ENCODE measurements around the gene MORF4L1.
"Not testable (repeated sequence)": the region's sequence is repeated elsewhere in the genome, so short reads cannot be mapped to it uniquely, and the experiment has no call there.

Gene MORF4L1, protein sequence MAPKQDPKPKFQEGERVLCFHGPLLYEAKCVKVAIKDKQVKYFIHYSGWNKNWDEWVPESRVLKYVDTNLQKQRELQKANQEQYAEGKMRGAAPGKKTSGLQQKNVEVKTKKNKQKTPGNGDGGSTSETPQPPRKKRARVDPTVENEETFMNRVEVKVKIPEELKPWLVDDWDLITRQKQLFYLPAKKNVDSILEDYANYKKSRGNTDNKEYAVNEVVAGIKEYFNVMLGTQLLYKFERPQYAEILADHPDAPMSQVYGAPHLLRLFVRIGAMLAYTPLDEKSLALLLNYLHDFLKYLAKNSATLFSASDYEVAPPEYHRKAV

DNA sequence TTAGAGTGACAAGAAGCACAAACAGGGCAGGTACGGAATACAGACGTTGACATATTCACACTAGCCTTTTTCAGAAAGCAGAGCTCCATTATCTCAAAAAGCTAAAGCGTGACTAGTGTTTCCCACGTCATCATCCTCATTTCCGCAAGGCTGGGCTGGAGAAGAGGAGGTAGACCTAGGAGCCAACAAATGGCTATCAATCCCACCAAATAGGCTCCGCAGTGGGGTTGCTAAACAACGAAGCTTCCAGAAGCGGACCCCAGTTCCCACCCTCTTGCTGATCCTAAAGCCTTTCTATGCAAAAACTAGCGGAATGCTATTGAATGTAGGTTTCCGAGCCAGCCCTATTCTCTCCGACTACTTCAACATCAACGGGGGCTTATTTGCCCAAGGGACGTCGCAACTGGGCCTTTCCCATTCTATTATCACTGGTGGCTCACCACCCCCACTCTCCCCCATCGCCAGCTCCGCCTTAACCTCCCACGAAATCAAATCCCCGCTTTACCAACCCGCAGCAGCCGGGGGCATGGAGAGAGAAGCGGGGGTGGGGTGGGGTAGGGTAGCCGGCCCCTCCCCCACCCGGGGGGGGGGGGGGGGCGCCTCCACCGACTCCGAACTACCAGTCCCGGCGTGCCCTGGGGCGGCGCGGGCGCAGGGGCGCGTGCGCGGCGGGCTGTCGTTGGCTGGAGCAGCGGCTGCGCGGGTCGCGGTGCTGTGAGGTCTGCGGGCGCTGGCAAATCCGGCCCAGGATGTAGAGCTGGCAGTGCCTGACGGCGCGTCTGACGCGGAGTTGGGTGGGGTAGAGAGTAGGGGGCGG is at the start of gene MORF4L1:
TSS of gene MORF4L1 (plus strand) at position 736 of the 817 bp plus-strand sequence. CDS start 128 bp downstream, outside the sequence.
- peak; percentile 98 for DNase-seq

DNA sequence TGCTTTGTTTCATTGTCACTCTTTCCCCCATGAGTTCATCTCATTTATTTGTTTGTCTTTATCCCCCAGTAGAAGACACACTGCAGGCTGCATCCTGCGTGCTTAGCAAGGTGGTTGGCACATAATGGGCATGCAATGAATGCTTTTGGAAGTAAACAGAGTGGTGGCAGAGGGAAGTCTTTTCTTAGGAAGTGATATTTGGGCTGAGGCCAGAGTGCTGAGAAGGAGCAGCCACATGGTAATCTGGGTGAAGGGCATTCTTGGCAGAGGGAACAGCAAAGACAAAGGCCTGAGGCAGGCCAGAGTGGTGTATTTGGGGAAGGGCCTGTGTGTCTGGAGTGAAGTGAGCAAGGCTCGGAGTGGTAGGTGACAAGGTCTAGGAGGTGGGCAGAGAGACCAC is 43.8 kb upstream of the MORF4L1 start:
- DNase-seq: no peak

DNA sequence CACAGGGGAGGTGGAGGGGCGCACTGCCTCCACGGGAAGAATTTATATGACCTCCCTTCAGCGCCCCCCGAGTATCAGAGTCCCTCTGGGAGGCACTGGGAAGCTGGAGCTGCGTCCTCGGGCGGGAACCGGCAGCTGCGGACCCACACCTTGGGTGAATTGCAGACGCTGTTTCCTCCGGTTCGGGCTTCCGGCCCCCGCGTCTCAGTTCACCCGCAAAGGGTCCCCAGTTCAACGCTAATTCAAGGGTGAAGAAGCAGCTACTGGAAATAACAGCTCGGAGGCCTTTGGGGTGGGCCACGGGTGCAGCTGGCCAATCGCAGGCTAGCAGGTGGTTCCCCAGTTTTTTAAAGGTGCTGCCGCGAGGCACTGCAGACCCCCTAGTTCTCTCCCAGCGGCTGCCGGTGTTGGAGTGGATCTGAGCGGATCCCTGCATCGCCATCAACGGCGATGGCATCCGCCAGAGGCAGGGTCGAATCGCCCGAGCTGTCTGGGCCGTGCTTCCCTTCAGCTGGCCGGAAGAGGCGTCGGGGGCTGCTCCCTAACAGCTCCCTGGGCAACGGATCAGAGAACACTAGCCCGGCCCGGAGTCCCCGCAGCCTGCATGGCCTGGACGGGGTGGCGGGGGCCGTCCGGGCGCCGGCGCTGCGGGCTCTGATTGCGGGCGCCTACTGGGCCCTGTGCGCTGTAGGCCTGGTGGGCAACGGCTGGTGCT is 42.0 kb upstream of the MORF4L1 start:
- no peak for DNase-seq

DNA sequence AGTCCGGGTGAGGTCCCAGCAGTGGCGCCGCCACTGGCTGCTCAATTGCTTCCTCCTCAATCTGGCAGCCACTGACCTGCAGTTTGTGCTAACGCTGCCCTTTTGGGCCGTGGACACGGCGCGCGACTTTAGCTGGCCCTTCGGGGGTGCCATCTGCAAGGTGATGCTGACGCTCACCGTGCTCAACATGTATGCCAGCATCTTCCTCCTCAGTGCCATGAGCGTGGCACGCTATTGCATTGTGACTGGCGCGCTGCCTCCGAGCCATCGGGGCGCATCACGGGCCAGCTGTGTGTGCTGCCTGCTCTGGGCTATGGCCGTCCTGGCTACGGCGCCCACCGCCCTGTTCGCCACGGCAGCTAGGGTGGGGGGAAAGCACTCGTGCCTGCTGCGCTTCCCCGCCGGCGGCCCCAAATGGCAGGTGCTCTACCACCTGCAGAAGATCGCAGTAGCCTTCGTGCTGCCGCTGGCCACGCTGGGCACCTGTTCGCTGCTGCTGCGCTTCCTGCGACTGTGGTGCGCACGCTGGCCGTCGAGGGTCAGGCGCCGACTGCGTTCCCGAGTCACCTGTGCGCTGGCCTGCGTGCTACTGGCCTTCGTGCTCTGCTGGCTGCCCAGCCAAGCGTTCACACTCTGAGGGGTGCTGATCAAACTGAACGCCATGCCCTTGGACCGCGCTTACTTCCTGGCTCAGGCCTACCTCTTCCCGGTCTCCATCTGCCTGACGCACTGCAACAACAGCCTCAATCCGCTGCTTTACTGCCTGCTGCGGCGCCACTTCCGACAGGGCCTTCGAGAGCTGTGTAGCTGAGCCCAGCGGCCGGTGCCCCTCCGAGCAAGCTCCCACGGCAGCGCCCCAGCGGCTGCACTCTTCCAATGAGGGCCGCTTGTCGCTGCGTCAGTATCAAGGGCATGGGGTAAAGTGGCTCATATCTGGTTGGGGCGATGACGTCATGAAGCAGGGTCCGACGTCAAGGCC is 41.2 kb upstream of the MORF4L1 start:
- no peak for DNase-seq

DNA sequence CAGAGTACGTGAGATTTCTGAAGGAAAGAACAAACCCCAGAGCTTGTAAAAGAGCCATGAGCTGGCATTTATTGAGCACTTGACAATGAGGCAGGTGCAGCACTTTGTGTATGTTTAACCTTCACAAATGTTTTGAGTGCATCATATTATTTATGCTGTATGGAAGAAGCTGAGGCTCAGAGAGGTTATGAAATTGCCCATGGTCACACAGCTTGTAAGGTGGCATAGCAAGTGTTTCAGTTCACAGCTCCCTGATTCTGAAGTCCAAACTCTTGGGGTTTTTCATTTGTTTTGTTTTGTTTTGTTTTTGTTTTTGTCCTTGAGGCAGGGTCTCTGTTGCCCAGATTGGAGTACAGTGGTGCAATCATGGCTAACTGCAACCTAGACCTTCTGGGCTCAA is 36.4 kb upstream of the MORF4L1 start:
- no peak for DNase-seq

DNA sequence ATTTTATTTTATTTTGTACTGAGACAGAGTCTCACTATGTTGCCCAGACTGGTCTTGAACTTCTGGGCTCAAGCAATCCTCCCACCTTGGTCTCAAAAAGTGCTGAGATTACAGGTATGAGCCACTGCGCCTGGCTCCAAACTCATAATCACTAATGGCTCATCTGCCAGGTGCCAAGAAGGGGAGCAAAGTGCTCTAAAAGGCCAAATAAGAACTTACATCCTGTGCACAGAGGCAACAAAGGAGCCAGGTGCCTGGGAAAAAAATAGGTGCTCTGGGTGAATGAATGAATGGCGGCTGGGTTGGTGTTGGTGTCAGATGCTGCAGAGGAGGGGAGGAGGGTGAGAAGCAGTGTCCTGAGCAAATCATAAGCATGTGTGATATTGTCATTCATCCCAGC is 35.6 kb upstream of the MORF4L1 start:
- no peak for DNase-seq

DNA sequence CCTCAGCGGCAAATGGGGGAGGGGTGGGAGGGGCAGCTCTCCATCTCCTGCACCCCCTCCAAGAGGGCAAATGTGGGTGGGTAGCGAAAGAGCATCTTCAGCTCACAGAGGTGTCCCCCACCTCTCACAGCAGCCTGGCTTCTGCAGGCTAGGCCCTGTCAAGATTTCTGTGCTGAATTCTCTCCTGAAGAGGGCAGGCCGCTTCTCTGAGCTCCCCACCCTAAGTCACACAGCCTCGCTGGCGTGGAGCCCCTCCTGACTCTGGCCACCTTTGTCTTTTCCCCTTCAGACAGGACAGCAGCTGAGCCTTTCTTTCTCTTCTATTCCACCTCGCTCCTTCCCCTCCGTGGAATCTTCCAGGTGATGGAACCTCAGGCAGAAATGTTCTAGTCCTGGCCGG is 35.1 kb upstream of the MORF4L1 start:
- DNase-seq: no peak

DNA sequence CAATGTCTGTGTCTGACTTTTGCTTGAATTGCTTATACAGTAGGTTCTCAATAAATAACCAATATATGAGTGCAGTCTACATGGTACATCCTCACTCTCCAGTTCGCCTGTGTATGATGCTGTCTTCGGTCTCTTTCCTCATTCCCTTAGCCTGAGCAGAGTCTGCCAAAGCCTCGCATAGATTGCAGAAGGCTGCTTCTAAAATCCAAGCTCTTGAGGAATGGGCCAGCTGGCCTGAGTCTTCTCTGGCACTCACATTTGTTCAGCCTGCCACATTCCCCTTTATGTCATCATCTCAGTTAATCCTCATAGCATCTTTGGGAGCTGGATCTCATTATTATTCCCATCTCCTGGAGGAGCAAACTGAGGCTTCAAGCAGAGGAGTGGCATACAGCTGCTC is 34.2 kb upstream of the MORF4L1 start:
- no peak for DNase-seq

DNA sequence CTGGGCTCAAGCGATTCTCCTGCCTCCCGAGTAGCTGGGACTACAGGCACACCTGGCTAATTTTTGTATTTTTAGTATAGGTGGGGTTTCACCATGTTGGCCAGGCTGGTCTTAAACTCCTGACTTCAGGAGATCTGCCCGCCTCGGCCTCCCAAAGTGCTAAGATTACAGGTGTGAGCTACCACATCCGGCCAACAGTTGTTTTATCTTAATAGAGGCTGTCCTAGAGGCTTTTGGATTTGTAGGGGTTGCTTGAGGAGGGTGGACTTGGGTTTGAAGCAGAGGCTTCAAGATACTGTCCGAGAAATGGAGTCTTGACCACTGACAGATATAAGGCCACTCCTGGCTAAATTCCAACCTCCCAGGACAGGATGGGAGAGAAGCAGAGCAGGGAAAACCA is 33.5 kb upstream of the MORF4L1 start:
- not testable (repeated sequence) for DNase-seq

DNA sequence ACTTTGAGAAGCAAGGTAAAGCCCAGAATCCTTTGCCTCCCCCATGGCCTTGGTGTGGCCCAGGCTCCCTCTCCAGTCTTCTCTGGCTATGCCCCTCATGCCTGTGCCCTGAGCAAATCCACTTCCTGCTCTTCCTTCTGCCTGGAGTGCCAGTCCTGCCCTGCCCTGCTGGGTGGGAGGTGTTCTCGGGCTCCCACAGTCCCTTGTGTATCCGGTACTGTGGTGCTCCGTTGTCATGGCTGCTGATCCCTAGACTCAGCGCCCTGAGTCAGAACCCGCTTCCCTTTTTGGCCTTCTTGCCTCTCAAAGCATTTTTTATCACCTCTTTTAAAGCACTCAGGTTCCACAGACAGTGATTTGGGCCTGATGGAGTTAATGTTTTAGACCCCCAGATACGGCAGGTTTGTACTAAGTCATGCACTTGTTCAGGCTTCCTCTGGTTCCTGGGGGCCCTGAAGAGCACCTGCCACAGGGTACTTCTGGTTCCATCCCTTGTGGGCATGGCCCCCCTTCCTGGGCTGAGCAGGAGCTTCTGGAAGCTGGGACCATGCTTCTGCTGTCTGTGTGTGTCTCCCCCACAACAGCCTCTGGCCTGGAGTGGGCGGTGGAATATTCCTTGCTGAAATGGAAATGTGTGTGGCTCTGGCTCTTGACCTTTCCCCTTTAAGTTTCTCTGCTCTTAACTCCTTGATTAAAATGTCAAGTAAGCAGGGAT is 31.9 kb upstream of the MORF4L1 start:
- peak; percentile 15 for DNase-seq

DNA sequence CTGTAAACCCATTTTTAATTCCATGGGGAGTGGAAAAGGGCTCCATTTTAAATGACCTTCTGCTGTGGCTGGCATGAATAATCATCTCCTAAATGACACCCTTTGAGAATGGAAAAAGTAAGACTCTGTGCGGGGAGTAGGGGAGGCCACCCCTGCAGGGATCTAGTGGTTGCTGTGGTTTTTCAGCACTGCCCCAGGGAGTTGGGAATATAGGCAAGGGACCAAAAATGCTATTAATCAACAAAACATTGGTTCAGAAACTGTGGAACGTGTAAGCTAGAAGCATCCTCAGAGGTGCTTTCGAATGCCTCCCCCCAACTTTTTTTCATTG is 31.3 kb upstream of the MORF4L1 start:
- peak; percentile 30 for DNase-seq

DNA sequence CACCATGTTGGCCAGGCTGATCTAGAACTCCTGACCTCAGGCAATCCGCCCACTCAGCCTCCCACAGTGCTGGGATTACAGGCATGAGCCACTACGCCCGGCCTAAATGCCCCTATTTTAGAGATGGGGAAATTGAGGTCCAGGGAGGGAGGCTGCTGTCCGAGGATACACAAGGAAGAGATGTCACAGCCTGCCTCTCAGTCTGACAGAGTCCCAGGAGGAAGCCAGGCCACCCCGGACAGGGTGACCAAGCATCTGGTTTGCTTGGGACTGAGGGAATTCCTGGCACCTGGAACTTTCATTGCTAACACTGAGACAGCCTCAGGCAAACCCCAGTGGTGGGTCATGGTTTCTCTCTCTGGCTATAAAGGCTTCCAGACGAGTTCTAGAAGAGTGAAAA is 30.8 kb upstream of the MORF4L1 start:
- DNase-seq: no peak

DNA sequence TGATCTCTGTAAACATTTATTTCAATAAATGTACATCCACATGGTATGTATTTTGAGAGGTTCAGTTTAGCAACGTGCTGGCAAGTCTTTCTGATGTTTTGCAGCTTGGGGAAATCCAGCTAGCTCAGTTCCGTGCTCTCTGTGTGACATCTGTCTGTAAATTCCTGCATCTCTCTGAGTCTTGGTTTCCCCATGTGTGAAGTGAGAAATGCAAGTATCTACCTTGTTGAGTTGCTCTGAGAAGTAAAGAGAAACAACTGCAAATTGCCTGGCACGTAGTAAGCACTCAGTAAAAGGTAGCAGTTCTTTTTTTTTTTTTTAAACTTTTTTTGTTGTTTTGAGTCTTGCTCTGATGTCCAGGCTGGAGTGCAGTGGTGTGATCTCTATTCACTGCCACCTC is 30.2 kb upstream of the MORF4L1 start:
- DNase-seq: no peak

DNA sequence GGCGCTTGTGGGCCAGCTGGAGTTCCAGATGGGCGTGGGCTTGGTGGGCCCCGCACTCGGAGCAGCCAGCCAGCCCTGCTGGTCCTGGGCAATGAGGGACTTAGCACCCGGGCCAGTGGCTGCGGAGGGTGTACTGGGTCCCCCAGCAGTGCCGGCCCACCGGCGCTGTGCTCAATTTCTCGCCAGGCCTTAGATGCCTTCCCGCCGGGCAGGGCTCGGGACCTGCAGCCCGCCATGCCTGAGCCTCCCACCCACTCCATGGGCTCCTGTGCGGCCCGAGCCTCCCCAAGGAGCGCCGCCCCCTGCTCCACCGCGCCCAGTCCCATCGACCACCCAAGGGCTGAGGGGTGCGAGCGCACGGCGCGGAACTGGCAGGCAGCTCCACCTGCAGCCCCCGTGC is 25.8 kb upstream of the MORF4L1 start:
- DNase-seq: not testable (repeated sequence)

DNA sequence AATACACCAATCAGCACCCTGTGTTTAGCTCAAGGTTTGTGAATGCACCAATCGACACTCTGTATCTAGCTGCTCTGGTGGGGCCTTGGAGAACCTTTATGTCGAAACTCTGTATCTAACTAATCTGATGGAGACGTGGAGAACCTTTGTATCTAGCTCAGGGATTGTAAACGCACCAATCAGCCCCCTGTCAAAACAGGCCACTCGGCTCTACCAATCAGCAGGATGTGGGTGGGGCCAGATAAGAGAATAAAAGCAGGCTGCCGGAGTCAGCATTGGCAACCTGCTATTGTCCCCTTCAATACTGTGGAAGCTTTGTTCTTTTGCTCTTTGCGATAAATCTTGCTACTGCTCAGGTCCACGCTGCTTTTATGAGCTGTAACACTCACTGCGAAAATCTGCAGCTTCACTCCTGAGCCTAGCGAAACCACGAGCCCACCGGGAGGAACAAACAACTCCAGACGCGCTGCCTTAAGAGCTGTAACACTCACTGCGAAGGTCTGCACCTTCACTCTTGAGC is 25.2 kb upstream of the MORF4L1 start:
- DNase-seq: not testable (repeated sequence)

DNA sequence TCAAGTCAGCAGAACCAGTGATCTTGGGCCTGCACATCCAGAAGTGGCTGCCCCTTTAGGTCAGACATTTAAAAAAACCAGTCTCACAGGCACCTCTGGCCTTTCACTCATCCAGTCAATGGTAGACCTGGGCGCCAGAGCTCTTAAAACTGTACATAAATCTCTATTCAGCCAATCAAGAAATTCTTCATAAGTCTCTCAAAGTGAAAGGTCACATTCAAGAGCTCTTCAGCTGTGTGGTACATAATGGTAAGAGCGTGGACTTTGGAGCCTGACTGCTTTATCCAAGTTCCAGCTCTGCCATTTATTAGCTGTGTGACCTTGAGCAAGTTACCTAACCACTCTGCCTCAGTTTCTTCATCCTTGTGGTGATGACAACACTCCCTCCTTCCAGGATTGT is 22.3 kb upstream of the MORF4L1 start:
- DNase-seq: no peak

DNA sequence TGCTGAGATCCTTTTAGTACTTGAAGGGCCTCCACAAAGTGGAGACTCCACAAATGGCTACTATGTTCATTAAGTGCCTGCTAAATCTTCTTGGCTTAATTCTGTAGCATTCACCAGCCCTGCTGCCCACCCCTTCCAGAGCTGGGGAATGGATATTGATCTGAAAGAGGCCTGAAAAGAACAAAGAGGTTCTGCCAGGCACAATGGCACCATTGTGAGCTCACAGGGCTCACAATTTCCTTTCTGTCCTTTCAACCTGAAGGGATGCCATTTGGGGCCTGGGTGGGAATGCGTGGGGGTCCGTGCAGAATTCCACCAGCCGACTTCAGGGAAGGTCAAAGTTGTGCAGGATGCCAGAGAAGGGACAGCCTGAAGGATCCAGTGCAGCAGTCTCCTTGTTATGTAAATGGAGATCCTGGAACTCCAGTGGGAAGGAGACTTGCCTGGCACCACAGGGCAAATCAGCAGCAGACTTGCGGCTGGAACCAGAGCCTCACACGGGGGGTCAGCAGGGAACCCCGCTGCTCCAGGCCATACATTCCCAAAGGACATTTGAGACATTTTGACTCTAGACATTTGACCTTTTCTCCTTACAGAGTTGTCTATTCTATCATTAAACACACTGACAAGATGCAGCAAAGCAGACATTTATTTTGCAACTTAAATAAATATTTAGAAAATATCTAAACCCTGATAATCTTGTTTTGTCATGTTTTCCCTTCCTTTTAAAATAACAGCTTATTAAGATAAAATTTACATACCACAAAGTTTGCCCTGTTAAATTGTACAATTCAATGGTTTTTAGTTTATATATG is 21.5 kb upstream of the MORF4L1 start:
- no peak for DNase-seq

DNA sequence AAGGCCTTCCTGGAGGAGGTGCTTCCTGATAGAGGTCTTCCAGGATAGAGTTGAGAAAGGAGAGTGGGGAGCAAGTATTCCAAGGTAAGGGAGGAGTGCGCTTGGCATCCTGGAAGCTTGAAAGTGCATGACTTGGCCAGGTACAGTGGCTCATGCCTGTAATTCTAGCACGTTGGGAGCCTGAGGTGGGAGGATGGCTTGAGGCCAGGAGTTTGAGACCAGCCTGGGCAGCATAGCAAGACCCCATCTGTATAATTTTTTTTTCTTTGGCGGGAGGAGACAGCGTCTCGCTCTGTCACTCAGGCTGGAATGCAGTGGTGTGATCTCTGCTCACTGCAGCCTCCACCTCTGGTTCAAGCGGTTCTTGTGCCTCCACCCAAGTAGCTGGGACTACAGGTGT is 19.2 kb upstream of the MORF4L1 start:
- DNase-seq: no peak

DNA sequence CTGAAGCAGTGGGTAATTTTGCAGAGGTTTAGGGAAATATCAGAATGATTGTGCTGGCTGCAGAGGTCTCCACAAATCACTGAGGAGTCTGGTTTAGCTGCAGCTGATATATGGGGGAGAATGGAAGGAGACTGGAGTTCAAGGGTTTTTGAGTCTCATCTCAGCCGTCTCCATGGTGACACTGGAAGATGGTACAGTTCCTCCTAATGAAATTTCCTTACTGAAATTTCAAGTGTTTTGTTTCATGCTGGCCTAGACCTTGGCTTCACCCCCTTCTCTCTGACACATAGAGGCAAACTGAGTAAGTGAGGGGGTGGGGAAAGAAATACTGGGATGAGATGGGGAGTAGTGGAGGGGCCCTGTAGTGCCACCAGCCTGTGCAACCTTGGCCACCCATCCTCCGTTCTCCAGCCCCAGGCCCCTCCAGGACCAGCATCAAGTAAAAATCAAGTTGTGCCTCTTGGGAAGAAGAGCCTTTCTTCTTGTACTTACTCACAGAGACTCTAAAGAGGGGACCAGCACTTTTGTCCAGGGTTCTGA is 17.8 kb upstream of the MORF4L1 start:
- DNase-seq: no peak

DNA sequence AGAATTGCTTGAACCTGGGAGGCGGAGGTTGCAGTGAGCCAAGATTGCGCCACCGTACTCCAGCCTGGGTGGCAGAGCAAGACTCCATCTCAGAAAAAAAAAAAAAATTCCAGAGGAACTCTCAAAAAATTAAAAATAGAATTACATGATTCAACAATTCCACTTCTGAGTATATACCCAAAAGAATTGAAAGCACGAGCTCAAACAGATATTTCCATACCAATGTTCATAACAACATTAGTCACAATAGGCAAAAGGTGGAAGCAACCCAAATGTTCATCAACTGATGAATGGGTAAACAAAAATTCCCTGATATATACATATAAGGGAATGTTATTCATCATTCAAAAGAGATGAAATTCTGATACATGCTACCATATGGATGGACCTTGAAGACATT is 16.9 kb upstream of the MORF4L1 start:
- DNase-seq: peak; percentile 92
